ENCODE data around the gene GID8.

GID8 gene

DNA sequence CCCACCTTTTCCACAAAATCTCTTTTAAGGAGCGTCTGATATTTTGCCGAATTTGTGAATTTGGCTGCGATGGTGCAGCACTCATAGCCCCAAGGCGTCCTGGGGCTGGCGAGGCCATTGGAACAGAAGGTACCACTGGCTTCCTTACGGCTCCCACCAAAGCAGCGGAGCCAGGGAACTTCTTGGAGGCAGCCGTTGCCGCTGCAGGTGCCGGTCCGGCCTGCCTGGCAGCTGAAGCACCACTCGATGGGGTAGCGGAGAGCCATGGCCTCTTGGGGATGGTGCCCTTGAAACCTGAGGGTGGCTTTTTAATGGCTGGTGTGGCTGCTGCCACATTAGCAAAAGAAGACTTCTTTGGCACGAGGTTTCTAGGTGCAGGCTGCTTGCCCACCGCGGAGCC is 41.4 kb upstream of the GID8 start:
- H3K9me3 ChIP-seq (ENCODE audit: control insufficient read depth, low read depth, low read length), result no peaks in the 10 kb centered on the region
- H3K27me3 ChIP-seq (ENCODE audit: control insufficient read depth, insufficient read depth, low read length), result no peaks in the 10 kb centered on the region
- peaks cover 22% of the 10 kb centered on the region for H3K4me1 ChIP-seq (ENCODE audit: control insufficient read depth, low read depth, low read length)
- H3K9ac ChIP-seq (ENCODE audit: low read length), result no peak overlapping the region
- H3K36me3 ChIP-seq (ENCODE audit: control insufficient read depth, low read depth, low read length), result peaks cover 50% of the 10 kb centered on the region
- H3K4me3 ChIP-seq (ENCODE audit: low read length), result no peak overlapping the region
- no peak overlapping the region for H3K27ac ChIP-seq (ENCODE audit: low read length)

DNA sequence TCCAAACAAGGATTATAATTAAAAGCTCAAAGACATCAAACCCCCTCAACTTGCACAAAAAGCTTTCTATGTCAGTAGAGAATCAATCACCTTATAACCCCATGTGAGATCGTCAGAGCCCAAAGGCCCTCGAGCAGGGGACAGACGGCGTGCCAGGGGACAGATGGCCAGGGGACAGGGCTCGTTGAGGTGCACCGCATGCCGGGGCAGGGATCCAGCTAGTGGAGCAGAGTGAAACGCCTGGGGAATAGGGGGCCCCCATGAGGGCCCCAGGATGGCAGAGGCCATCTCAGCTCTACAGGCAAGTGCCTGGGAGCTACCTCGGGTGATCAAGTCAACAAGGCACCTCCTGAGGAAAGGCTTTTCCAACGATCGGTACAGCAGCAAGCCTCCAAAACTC is 40.3 kb upstream of the GID8 start:
- Histone ChIP-seq H3K36me3 (ENCODE audit: control insufficient read depth, low read depth, low read length) (peaks cover 50% of the 10 kb centered on the region), H3K9me3 (ENCODE audit: control insufficient read depth, low read depth, low read length) (no peaks in the 10 kb centered on the region), H3K4me3 (ENCODE audit: low read length) (no peak overlapping the region), H3K27me3 (ENCODE audit: control insufficient read depth, insufficient read depth, low read length) (no peaks in the 10 kb centered on the region), H3K4me1 (ENCODE audit: control insufficient read depth, low read depth, low read length) (peaks cover 22% of the 10 kb centered on the region), H3K27ac (ENCODE audit: low read length) (no peak overlapping the region), H3K9ac (ENCODE audit: low read length) (no peak overlapping the region)

DNA sequence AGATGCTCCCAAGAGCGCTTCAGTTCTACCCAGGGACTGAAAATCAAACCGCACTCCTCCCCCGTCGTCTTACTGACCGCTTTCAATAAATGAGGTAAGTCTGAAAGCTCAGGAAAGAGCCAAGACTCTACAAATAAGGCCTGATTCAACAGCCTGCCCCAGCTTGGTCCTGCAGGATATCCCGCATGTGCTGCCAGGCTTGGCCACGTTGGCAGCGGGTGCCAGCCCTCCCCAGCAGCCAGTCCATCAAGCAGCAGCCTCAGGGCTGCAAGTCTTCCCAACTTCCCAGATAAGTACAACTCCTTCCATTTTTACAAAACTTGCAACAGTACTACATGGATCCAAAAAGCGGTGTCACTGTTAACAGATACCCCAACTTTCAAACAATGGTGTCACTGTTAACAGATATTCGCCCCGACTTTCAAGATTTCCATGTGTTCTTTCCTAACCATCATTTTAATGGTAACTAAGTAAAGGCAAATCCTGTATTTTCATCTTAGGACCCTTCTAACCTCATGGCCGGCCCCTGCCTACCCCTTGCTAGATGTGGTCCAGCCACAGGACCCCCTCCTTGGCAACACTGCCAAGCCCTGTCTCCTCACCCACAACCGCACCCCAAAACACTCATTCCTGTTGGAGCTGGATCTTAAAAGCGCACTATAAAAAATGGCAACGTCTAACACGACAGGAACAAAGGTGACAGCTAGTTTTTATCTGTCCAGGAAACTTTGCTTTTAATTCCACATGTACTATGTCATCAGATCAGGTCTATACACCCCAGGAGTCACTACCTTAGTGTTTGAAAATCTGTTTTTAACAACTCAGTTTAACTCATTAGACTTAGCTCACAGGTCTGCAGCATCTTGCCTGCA is 39.6 kb upstream of the GID8 start:
- Histone ChIP-seq H3K4me3 (ENCODE audit: low read length) (no peak overlapping the region), H3K27ac (ENCODE audit: low read length) (no peak overlapping the region), H3K36me3 (ENCODE audit: control insufficient read depth, low read depth, low read length) (peaks cover 50% of the 10 kb centered on the region), H3K9ac (ENCODE audit: low read length) (no peak overlapping the region), H3K9me3 (ENCODE audit: control insufficient read depth, low read depth, low read length) (no peaks in the 10 kb centered on the region), H3K4me1 (ENCODE audit: control insufficient read depth, low read depth, low read length) (peaks cover 22% of the 10 kb centered on the region), H3K27me3 (ENCODE audit: control insufficient read depth, insufficient read depth, low read length) (no peaks in the 10 kb centered on the region)

DNA sequence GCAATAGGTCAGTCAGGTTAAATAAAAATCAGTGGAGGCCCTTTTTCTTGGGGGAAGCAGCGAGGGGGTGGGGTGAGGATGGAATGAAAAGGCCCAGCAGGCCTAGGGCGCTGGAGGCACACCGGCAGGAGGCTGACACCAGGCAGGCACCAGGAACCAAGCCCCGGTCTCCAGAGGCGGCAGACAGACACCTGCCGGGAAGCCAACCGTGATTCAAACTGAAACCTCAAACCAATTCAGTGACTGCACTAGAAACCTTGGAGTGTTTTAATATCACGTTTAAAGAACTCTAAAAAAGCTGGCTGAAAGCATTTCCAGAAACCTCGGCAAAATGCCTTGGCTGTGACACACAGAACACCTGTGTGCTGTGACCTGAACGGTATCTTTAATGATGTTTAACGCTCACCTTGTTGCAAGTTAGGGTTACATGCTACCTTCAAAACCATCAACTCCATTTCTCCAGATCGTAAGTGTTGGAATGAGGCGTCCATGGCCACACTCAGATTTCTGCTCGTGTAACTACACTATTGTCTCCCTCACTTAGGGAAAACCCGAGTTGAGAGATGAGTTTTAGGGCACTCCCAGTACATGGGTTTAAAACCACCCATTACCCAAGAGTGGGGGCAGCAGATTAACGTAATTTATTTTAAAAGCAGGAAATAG is 38.8 kb upstream of the GID8 start:
- peaks cover 22% of the 10 kb centered on the region for H3K4me1 ChIP-seq (ENCODE audit: control insufficient read depth, low read depth, low read length)
- H3K9ac ChIP-seq (ENCODE audit: low read length), result no peak overlapping the region
- no peak overlapping the region for H3K4me3 ChIP-seq (ENCODE audit: low read length)
- H3K27me3 ChIP-seq (ENCODE audit: control insufficient read depth, insufficient read depth, low read length), result no peaks in the 10 kb centered on the region
- no peak overlapping the region for H3K27ac ChIP-seq (ENCODE audit: low read length)
- no peaks in the 10 kb centered on the region for H3K9me3 ChIP-seq (ENCODE audit: control insufficient read depth, low read depth, low read length)
- H3K36me3 ChIP-seq (ENCODE audit: control insufficient read depth, low read depth, low read length), result peaks cover 50% of the 10 kb centered on the region

DNA sequence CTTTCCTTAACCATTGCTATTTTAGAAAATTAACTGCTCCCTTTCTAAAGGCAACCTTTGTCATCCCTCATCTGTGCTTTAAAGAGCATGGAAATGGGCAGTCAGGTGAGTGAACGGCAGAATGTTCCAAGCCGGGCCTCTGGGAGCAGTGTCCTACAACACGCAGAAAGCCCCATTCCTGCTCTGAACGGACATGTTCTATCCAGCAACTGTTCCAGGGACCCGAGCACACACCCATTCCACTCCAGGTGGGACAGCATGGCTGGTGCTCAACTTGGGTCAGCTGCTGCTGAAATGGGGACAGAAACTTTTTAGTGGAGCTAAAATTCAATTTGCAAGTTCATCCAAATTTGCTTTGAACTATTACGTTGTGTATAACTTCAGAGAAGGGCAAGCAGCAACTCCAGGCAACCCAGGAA is 38.3 kb upstream of the GID8 start:
- peaks cover 22% of the 10 kb centered on the region for H3K4me1 ChIP-seq (ENCODE audit: control insufficient read depth, low read depth, low read length)
- H3K27ac ChIP-seq (ENCODE audit: low read length), result no peak overlapping the region
- no peak overlapping the region for H3K4me3 ChIP-seq (ENCODE audit: low read length)
- H3K36me3 ChIP-seq (ENCODE audit: control insufficient read depth, low read depth, low read length), result peaks cover 49% of the 10 kb centered on the region
- H3K27me3 ChIP-seq (ENCODE audit: control insufficient read depth, insufficient read depth, low read length), result no peaks in the 10 kb centered on the region
- H3K9me3 ChIP-seq (ENCODE audit: control insufficient read depth, low read depth, low read length), result no peaks in the 10 kb centered on the region
- H3K9ac ChIP-seq (ENCODE audit: low read length), result no peak overlapping the region

DNA sequence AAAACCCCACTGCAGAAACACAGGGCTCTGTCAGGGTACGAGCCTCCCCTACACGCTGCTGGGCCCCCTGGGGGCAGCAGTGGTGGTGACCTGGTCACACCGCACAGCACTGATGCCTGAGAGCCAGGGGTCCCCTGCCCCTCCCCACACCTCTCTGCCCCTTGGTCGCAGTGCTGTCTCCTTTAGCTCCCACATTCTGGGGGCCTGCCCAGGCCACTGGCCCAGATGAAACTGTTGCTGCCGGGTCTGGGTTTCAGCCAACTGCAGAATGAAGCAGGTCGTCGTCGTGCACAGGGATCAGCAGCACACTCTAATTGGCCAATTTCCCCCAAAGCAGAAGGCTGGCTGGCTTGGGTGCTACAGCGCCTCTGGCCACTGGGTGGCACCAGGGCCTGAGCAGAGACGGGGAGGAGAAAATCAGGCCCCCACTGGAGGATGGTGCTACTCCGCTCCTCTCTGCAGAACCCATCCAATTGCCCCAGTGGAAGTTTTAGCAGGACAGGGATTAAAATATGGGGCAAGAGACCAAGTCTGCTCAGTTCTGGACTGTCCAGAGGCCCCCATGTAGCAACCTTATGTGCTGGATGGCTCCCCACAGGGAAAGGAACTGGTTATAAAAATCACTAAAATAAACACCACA is 37.8 kb upstream of the GID8 start:
- no peaks in the 10 kb centered on the region for H3K27me3 ChIP-seq (ENCODE audit: control insufficient read depth, insufficient read depth, low read length)
- H3K9me3 ChIP-seq (ENCODE audit: control insufficient read depth, low read depth, low read length), result no peaks in the 10 kb centered on the region
- no peak overlapping the region for H3K9ac ChIP-seq (ENCODE audit: low read length)
- no peak overlapping the region for H3K4me3 ChIP-seq (ENCODE audit: low read length)
- H3K36me3 ChIP-seq (ENCODE audit: control insufficient read depth, low read depth, low read length), result peaks cover 52% of the 10 kb centered on the region
- peaks cover 22% of the 10 kb centered on the region for H3K4me1 ChIP-seq (ENCODE audit: control insufficient read depth, low read depth, low read length)
- no peak overlapping the region for H3K27ac ChIP-seq (ENCODE audit: low read length)

DNA sequence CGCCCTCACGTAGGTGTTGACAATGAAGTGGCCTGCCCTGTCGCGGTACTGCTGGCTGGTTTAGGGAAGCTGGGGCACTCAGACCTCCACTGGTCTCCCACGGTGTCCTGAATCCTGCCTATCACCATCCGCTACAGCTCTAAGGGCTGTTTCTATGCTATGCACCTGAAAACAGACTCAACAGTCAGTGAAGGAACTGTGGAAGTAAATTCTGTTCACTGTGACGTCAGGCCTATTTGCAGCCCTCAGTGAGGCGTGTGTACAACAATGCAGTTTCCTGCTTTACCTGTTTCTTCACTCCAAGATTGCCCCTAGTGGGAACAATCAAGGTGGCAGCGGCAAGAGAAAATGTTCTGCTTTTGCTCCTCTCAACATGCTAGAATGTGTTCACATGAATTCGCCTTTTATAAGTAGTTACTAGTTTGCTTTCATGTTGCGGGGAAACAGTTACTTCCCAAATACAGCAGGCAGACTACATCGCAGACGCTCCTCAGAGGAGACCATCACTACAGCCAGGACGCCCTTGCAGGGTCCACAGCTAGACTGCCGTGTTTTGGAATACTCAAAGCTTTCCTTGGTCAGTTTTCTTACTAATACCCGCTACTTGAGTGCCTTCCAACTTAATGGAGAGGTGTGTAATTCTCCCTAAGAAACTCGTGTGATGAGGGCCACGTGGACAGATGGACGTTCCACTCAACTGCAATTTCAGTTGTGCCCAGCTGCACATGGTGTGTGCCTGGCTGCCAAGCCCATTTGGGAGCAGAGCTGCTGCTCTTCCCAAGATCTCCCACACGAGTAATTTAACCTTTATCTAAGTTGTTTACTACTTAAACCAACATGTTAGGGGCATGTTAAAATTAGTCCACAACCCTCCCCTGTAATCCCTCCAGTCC is 37.0 kb upstream of the GID8 start:
- Histone ChIP-seq H3K27me3 (ENCODE audit: control insufficient read depth, insufficient read depth, low read length) (no peaks in the 10 kb centered on the region), H3K9me3 (ENCODE audit: control insufficient read depth, low read depth, low read length) (no peaks in the 10 kb centered on the region), H3K9ac (ENCODE audit: low read length) (no peak overlapping the region), H3K27ac (ENCODE audit: low read length) (no peak overlapping the region), H3K36me3 (ENCODE audit: control insufficient read depth, low read depth, low read length) (peaks cover 56% of the 10 kb centered on the region), H3K4me1 (ENCODE audit: control insufficient read depth, low read depth, low read length) (peaks cover 22% of the 10 kb centered on the region), H3K4me3 (ENCODE audit: low read length) (no peak overlapping the region)

DNA sequence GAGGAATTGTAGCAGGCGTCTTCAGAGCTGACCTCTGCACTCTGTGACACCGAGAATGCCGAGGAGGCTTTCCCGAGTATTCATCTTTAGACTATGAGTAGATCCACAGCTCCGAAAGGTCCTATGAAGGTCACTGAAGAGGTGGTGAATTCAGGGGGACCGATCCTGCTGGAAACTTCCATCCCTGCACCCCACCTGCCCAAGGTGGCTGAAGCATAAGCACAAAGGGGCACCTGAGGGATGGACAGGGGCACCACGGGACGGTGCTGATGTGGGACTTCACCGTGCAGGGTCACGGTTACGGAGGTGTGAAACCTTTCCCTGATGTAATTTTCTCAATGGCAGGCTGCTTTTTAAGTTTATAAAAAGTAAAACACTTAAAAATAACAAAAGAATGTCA is 36.1 kb upstream of the GID8 start:
- Histone ChIP-seq H3K9me3 (ENCODE audit: control insufficient read depth, low read depth, low read length) (no peaks in the 10 kb centered on the region), H3K9ac (ENCODE audit: low read length) (no peak overlapping the region), H3K36me3 (ENCODE audit: control insufficient read depth, low read depth, low read length) (peaks cover 57% of the 10 kb centered on the region), H3K4me3 (ENCODE audit: low read length) (no peak overlapping the region), H3K4me1 (ENCODE audit: control insufficient read depth, low read depth, low read length) (peaks cover 22% of the 10 kb centered on the region), H3K27me3 (ENCODE audit: control insufficient read depth, insufficient read depth, low read length) (no peaks in the 10 kb centered on the region), H3K27ac (ENCODE audit: low read length) (no peak overlapping the region)

DNA sequence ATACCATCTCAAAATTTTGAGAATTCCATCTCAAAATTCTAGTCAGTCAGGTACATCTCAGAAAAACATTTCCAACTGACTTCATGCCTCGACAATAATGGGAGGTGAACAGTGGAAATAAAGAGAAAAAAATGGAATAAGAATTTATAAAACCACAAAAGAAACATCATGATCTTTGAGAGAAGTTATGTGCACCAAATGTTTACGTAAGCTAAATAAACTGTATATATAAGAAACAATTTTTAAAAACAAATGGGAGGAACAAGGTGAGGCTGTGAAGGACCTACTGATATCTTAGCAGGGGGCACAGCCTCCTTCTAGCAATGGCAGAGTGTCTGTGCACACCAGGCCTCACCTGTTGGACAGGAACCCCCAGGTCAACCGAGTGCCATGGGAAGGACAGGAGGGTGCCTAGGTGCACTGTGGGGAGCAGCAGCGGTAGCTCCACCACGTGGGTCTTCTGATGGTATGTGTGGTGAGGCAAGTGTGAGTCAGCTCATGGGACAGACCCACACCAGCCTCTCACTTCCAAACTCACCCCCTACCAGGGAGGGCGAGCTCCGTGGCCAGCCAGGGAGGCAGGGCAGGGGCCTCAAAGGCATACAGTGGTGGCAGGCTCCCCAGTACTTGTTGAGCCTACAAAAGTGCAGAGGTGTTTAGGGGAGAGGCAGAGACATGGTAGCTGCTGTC is 34.9 kb upstream of the GID8 start:
- H3K9me3 ChIP-seq (ENCODE audit: control insufficient read depth, low read depth, low read length), result no peaks in the 10 kb centered on the region
- H3K36me3 ChIP-seq (ENCODE audit: control insufficient read depth, low read depth, low read length), result peaks cover 66% of the 10 kb centered on the region
- H3K27me3 ChIP-seq (ENCODE audit: control insufficient read depth, insufficient read depth, low read length), result no peaks in the 10 kb centered on the region
- H3K4me3 ChIP-seq (ENCODE audit: low read length), result no peak overlapping the region
- H3K9ac ChIP-seq (ENCODE audit: low read length), result no peak overlapping the region
- H3K27ac ChIP-seq (ENCODE audit: low read length), result no peak overlapping the region
- H3K4me1 ChIP-seq (ENCODE audit: control insufficient read depth, low read depth, low read length), result peaks cover 22% of the 10 kb centered on the region

DNA sequence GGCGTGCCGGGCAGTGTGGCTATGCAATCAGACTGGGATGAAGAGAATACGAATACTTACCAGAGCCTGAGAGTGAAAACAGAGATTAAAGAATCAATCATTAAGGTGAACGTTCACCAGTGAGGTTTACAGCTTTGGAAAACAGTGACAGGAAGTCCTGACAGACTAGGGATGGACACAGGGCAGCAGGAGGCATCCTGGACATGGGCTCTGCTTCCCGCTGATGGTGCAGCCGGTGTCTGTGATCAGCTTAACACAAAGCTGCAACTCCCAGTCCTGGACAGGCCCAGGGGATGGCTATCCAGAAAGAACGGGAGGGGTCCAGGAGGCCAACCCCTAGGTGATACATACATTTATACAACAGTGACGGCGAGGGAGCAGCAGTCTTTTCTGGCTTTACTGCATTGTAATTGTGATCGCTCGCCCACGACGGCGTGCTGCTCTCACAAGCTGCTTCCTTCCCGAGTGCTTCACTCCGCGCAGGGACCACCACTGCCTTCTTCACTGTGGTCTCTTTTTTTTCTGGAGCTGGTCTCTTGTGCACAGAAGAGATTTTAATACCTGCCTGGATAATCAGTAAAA is 32.3 kb upstream of the GID8 start:
- no peaks in the 10 kb centered on the region for H3K9me3 ChIP-seq (ENCODE audit: control insufficient read depth, low read depth, low read length)
- H3K36me3 ChIP-seq (ENCODE audit: control insufficient read depth, low read depth, low read length), result peaks cover 90% of the 10 kb centered on the region
- peaks cover 5% of the 10 kb centered on the region for H3K4me1 ChIP-seq (ENCODE audit: control insufficient read depth, low read depth, low read length)
- no peak overlapping the region for H3K4me3 ChIP-seq (ENCODE audit: low read length)
- H3K27me3 ChIP-seq (ENCODE audit: control insufficient read depth, insufficient read depth, low read length), result no peaks in the 10 kb centered on the region
- H3K27ac ChIP-seq (ENCODE audit: low read length), result no peak overlapping the region
- H3K9ac ChIP-seq (ENCODE audit: low read length), result no peak overlapping the region
